Embryonic facial prominence (tissue), 1 donor: ENCODE measurements around the gene PRR15.

Source experiments
- DNase-seq: peaks from one replicate; pipeline ENCODE4 v3.0.0-alpha.2; 2016; ENCODE audit errors: extremely low spot score

PRR15 gene

DNA sequence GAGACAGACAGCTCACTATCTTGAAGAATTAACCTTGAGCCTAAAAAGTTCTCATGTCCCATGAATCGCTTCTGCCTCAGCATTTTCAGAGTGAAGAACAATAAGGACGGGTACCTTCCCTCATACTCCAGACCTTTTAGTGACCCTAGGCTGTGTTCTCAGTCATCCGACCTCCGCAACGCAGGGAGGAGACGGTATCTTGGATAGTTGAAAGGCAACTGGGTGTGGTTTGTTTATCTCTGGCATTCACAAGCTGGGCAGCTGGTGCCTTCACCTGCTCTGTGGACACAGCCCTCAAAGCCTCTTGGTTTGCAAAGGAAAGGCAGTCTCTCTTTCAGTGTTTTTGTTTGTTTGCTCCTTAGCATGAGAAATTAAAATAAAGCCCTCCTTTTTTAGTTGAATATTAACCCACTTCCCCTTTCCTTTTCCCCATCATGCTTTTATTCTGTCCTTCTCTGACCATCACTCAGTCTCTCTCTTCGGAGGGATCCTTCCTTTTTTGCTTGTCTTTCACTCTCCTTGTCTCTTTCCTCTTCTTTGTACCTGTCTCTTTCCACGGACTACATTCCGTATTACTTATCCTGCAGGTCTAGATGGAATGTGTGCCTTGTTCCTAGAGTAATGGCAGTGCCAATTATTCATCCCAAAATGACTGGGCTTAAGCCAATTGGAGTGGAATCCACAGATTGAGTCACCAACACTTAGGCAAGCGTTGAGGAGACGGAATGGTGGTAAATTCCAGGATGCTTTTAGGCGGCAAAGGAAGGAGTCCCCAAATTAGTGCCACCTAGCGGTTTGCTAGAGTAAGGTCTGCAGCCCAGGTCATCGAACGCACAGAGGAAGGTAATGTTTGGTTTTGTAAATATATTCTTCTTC, 45.8 kb downstream of the PRR15 start:
- DNase-seq: no peak

DNA sequence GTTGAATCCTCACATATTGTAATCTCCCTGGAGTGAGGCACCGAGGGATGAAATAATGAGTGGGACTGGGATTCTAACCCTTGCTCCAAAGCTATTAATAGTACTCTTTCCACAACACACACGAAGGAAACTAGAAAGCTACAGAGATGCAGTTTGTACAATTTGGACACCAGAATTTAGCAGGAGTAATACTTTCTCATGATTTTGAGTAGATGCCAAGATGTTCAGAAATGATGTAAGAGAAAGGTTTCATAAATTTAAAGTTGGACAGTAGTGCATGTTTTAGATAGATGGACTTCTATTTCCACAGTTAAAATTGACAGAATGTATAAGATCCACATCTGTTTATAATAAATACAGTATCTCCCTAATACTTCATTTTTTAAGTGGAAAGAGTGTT, 46.5 kb downstream of the PRR15 start:
- no peak for DNase-seq

DNA sequence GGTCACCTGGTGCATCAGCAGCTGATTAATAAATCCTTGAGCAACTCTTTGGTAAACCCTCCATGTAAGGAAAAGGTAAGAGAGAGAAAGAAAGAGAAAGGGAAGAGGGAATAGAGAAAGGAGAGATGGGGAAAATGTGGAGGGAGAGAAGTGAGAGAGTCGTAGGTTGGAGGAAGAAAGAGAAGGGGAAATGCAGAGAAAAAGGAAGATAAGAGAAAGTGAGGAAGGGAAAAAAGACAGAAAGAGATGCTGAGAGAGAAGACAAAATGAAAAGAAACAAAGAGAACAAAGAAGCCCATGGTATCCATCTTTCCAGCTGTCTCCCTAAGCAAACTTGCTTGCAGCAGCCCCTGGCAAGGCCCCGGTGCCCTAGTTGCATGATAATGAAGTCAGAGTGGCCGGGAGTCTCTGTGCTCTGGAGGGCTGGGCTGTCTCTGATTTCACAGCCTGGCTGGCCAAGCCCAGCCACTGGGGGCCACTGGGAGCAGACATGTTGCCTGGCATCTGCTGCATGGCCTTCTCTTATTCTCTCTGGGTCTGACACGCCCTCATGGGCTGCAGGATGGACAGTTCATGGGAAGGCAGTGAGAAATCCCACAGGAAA, 48.4 kb downstream of the PRR15 start:
- DNase-seq: no peak

DNA sequence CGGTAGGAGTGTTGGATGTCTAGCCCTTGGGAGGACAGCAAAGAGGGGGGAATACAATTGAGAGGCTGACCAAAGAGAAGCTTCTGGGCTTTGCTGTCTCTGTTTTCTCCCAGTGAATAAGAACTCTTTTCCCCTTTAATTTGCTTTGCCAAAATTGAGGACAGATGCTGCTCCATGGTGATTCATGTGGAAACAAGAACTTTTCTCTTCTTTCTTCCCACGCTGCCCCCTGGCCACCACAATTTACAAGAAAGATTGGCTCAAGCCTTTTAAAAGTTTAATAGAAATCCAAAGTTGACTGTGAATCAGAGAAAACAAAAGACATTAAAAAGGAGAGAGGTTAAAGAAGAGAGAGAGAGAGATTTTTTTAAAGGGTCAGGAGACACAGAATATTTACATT, 49.0 kb downstream of the PRR15 start:
- no peak for DNase-seq

DNA sequence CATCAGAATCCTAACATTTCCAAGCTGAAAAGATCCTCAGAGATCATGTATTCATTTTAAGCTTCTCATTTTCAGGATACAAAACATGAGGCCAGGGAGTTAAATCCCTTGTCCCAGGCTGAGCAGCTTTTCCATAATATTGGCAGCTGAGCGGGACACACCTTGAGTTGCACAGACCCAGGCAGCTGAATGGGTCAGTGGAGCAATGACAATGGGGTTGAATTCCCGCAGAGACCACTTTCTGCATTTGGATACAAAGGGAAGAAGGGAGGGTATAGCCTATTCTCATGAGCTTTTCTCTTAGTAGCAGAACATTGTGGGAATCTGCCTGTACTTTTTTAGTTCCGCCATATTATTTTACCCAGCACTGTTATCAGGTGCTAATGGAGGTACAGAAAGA, 49.5 kb downstream of the PRR15 start:
- no peak for DNase-seq

DNA sequence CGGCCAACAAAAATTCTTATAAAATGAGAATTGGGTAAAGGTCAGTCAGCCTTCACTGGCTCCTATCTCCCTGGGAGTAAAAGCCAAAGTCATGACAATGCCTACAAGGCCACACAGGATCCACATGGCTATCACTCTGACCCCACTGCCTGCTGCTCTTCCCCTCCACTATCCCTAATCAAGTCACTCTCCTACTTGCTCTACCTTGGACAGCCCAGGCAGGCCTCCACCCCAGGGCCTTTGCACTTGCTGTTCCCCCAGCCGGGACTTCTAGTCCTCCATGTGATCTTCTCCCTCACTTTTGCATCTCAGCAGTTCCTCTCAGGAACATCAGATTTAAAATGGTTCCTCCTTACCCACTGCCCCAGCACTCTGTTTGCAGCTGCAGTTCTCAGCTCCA, 50.6 kb downstream of the PRR15 start:
- DNase-seq: no peak
